Hepatocyte (in vitro differentiated cells): Measurements from ENCODE around the gene FSCN2.

Source experiments
- CTCF ChIP-seq: fragments of 200-600 bp; sonication (generic); IDR thresholded peaks from 2 replicates; pipeline ENCODE4 v1.5.1; 2016; ENCODE audit warnings: antibody characterized with exemption, mild to moderate bottlenecking; ENCODE audit not compliant: poor library complexity
- EZH2 ChIP-seq: fragments of 200-600 bp; sonication (generic); IDR thresholded peaks from 2 replicates; pipeline ENCODE4 v1.6.1; 2016; ENCODE audit warnings: antibody characterized with exemption, mild to moderate bottlenecking, borderline replicate concordance

DNA sequence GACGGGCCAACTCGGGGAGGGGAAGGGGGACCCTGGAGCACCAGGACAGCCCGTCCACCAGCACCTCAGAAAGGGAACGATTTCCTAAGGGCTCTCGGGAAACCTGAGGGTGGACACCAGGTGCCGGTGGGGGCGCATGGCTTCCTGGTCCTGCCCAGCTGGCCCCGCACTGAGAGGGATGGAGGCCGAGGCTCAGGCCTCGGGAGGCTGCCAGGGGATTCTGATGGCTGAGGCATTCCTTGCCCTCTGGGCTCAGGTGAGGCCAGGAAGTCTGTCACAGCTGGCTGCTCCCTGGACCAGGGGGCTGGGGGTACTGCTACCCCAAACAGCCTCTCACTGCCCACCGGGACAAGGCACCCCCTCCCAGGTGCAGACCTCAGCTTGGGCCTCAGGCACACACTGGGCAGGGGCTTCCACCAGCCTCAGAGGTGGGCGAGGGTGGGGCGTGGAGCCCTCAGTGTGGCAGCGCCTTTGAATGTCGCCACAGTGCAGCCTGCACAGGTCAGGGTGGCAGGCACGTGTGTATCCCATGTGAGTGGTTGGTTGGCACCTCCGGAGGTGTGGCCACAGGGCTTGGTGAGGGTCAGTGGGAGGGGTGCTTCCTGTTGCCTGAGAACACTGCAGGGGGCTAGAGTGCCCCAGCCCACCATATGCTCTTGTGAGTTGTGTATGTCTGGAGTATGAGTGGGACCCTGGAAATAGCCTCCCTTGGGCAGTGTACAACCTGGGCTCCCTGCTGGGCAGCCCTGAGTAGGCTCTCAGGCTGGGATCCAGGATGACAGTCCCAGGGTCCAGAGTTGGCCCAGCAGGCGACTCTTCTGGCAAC is 3.9 kb upstream of the FSCN2 start:
- TF ChIP-seq CTCF (no peak), EZH2 (no peak)
